ENCODE data around the gene ZBTB4.

Gene ZBTB4

DNA sequence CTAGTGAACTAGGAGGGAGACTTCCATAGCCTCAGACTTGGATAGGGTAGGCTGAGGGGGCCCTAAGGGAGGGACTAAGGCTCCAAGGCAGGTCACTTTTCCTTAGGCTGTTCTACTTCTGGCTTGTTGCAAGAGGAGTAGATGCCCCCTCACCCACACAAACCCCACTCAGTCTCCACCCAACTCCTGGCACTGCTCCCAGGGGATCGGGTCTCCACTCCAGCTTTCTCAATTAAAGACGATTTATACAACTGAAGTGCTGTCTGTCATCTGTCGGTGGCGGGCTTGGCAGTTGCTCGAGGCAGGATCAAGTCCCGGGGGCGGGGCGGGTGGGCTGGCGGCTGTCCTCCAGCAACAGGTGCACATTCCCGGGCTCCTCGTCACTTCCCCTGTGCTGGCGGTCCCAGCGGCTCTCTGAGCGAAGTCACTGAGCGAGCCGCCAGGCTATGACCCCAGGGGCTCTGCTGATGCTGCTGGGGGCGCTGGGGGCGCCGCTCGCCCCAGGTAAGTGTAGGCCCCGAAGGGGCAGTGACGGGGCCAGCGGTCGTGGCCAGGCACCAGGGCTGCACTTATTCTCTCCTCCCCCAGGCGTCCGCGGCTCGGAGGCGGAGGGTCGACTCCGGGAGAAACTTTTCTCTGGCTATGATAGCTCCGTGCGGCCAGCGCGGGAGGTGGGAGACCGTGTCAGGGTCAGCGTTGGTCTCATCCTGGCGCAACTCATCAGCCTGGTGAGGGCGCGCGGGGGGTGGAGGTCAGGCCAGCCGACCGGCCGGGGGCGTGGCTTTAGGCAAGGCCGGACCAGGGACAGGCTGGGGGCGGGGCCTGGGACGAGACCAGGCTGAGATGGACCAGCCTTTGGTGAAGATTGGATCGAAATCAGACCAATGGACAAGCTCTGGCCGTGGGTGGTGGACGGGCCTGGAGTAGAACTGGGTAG lies 34.5 kb downstream of the ZBTB4 start, which contains the start of gene CHRNB1:
TSS of gene CHRNB1 (plus strand) at position 380 of the 937 bp plus-strand sequence. CDS start at position 447, 67 bp downstream.
- no peak for TF ChIP-seq ZNF274 (IDR thresholded peaks at IDR 0.05; ENCODE audit: low read depth, low read length)
- peak within 1 kb of the TSS; percentile 24; the same call in 1 of the 2 replicates for H3K4me3 ChIP-seq (ENCODE audit: low read length)

GRCh38 chr17:7443499-7444485 lies 35.6 kb downstream of the ZBTB4 start:
- TF ChIP-seq ZNF274 (IDR thresholded peaks at IDR 0.05; ENCODE audit: low read depth, low read length): no peak
- H3K4me3 ChIP-seq (ENCODE audit: low read length): no peak overlapping the region

GRCh38 chr17:7442142-7442541 lies 37.3 kb downstream of the ZBTB4 start:
- no peak for TF ChIP-seq ZNF274 (IDR thresholded peaks at IDR 0.05; ENCODE audit: low read depth, low read length)
- H3K4me3 ChIP-seq (ENCODE audit: low read length): no peak overlapping the region

DNA sequence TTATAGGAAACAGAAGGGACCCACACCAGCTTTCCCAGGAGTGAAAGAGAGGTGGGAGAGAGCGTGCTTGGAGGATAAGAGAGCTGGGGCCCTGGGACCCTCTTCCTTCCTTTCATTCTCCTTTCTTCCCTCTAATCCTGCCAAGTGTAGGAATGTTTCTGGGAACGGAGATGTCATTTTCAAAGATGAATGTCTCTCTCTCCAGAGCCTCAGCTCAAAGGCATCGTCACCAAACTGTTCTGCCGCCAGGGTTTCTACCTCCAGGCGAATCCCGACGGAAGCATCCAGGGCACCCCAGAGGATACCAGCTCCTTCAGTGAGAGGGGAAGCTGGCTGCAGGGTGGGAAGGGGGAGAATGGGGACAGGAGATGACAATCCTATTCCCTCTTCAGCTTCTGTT lies 38.2 kb downstream of the ZBTB4 start:
- TF ChIP-seq ZNF274 (IDR thresholded peaks at IDR 0.05; ENCODE audit: low read depth, low read length): no peak
- H3K4me3 ChIP-seq (ENCODE audit: low read length): no peak overlapping the region

DNA sequence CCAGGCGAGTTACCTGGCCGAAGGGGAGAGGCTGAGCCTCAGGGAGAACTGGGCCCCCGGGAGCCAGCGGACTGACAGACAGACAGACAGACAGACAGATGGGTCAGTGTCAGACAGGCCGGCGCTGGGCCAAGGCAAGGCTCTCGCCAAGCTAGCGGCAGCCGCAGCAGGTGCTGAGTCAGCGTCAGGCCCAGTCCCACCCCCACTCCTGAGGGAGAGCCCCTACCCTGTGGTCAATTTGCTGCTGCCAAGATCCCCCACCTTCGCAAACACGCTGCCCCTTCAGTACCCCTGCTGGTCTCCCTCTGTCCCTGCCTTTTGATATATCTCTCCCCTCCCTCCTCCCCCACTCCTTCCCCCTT lies 38.6 kb downstream of the ZBTB4 start:
- no peak for TF ChIP-seq ZNF274 (IDR thresholded peaks at IDR 0.05; ENCODE audit: low read depth, low read length)
- H3K4me3 ChIP-seq (ENCODE audit: low read length): no peak overlapping the region; the same call in 1 of the 2 replicates

DNA sequence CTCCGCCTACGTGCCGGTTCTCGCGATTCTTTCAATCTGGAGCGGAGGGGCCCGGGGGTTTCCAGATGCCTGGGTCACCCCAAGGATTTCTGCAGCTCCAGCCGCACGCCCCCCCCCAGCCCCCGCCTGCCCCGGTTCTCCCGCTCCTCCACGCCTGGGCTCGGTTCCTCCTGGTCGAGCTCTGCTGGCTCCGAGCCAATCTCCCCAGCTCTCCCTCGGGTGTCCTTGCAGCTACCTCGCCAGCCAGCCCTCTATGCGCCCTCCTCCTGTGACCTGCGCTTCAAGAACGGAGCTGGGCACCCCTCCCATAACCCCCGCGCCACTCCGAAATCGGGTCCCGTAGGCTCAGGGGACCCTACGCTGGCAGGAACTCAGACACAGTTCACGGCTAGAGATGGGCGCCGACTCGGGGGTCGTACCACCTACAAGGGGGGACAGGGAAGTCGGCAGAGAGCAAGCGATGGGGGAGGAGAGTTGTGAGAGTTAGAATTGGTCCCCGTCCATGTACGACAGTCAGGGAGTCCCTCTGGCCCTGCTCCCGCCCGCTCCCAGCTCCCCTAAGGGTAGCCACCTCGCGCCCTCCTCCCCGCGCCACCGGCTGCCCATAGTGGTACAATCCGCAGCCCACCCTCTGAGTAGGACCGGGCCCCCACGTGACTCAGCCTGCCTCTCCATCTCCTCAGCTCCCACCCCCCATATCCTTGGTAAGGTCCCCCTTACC lies 39.2 kb downstream of the ZBTB4 start:
- peak overlapping the region; percentile 55; the same call in 1 of the 2 replicates for H3K4me3 ChIP-seq (ENCODE audit: low read length)

GRCh38 chr17:7439462-7440112 lies 39.8 kb downstream of the ZBTB4 start, which contains the start of gene FGF11:
Gene FGF11 (plus strand): TSS chr17:7439512. CDS start chr17:7439621, 109 bp downstream.
- no peak for TF ChIP-seq ZNF274 (IDR thresholded peaks at IDR 0.05; ENCODE audit: low read depth, low read length)
- peak within 1 kb of the TSS; percentile 55; the same call in 1 of the 2 replicates for H3K4me3 ChIP-seq (ENCODE audit: low read length)

More for the DNA sequence above, 39.2 kb downstream of the ZBTB4 start:
- TF ChIP-seq ZNF274 (IDR thresholded peaks at IDR 0.05; ENCODE audit: low read depth, low read length): no peak

GRCh38 chr17:7438656-7439460 lies 40.6 kb downstream of the ZBTB4 start:
- H3K4me3 ChIP-seq (ENCODE audit: low read length): no peak overlapping the region; the same call in 1 of the 2 replicates
- no peak for TF ChIP-seq ZNF274 (IDR thresholded peaks at IDR 0.05; ENCODE audit: low read depth, low read length)

DNA sequence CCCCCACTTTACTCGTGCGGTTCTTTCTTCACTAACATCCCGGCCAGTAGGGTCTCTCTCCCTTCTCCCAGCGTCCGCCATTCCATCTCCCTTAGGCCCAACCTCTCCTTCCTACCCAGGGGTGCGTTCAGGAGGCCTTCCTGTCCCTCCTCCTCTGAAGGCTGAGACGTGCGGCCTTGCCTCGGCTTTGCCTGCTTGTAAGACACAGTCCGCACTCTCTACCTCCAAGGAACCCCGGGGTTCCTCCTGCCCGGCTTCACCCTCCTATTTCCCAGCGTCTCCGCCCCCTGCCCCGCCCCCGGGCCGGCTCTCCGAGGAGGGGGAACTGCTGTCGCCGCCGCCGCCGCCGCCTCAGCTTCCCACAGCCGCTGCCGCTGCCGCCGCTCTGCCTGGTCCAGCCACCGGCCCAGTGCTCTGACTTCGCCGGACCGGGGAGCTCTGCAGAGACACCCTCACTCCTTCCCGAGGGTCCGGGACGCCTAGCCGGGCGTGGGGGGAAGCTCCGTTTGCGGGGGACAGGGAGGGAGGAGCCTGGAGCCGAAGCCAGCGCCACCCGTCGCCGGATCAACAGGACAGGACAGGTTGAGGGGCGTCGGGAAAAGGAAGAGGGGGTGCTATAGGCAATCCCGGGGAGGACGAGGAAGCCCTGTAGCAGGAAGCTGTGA lies 41.3 kb downstream of the ZBTB4 start:
- peak overlapping the region; percentile 3; the same call in 1 of the 2 replicates for H3K4me3 ChIP-seq (ENCODE audit: low read length)
- TF ChIP-seq ZNF274 (IDR thresholded peaks at IDR 0.05; ENCODE audit: low read depth, low read length): no peak

GRCh38 chr17:7437369-7437863 lies 42.0 kb downstream of the ZBTB4 start:
- no peak overlapping the region; the same call in 1 of the 2 replicates for H3K4me3 ChIP-seq (ENCODE audit: low read length)
- no peak for TF ChIP-seq ZNF274 (IDR thresholded peaks at IDR 0.05; ENCODE audit: low read depth, low read length)

GRCh38 chr17:7436556-7437368 lies 42.7 kb downstream of the ZBTB4 start:
- TF ChIP-seq ZNF274 (IDR thresholded peaks at IDR 0.05; ENCODE audit: low read depth, low read length): no peak
- H3K4me3 ChIP-seq (ENCODE audit: low read length): peak overlapping the region; percentile 61; the same call in 1 of the 2 replicates

Measured in GM08714 (cell line).